ENCODE measurements around the gene BCAS1. TPM values are rescaled to one million over a fixed set of nuclear protein-coding genes. Genes with fewer than 3 reads are reported as not detected.

Gene BCAS1
- polyA plus RNA-seq, 12 donors, result 3.5 to 14.6 (median 5.7) TPM; not detected in 1

DNA sequence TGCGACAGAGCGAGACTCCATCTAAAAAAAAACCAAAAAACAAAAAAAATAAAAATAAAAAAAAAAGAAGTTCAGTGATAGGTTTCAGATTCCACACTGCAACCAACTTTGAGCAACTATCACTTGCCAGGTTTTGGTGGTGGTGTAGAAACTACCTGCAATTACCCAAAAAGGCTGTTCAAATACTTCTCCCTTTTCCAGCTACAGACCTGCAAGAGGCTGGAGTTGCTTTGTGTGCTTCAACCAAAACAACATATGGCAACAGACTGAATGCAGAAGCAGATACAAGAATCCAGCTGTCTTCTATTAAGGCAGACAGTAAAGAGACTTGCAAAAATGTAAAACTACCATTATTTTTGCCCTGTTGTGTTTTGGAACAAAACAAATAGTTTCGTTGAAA lies 9.3 kb upstream of the BCAS1 start:
- no peak for DNase-seq

DNA sequence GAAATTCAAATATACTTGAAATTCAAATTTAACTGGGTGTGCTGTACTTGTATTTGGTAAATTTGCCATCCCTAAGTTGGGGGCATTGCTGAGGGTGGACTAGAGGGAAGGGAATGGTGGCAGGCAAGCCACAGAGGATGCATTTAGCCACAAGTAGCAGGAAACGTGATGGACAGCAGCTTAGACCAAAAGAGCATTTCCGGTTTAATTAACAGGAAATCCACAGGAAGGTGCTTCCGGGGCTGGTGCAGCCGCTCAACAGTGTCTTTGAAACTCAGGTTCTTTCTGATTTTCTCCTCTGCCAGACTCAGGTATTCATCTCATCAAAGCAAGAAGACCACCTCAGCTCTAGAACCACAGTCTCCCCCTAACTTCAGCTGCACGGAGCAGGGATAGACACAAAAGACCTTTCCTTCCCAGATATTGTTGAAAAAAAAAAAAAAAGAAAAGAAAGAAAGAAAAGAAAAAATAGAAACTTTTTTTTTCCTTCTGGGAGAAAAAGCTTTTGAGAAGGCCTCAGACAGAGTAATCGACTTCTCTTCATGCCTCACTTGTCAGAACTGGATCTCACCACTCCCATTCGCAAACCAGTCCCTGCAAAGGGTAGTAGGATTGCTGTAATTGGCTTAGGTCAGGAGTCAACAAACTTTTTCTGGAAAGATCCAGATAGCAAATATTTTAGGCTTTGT lies 8.0 kb upstream of the BCAS1 start:
- no peak for DNase-seq

DNA sequence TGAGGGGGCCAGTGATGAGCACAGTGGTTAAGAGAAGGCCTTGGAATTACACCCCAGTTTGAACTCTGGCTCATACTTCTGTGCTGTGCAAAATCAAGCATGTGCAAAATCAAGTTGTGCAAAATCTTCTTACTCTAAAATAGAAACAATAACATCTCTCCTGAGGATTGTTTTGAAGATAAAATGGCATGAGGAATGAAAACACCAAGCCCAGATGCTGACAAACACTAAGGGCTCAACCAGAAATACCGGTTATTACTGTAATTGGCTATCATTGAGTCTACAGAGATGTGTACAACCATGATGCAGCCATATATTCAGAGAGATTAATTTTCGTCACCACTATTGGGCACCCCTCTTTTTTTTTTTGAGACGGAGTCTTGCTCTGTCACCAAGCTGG lies 5.9 kb upstream of the BCAS1 start:
- no peak for DNase-seq

DNA sequence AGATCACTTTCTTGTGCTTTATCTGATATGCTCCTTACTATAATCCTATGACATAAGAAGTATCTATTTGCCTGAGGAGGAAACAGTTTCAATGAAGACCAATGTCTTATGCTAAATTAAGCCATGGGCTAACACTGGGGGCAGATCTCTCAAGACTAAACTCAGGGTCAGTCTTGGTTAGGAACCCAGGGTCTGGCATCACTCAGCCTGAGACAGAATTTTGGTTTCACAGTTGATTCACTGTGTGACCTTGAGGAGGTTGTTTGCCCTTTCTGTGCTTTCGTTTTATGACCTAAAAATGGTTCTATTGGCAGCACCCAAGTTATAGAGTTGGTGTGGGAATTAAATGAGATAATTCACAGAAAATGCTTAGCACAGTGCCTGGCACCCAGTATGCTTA lies 4.9 kb upstream of the BCAS1 start:
- no peak for DNase-seq

GRCh38 chr20:54074511-54074910 lies 4.1 kb upstream of the BCAS1 start:
- no peak for DNase-seq

DNA sequence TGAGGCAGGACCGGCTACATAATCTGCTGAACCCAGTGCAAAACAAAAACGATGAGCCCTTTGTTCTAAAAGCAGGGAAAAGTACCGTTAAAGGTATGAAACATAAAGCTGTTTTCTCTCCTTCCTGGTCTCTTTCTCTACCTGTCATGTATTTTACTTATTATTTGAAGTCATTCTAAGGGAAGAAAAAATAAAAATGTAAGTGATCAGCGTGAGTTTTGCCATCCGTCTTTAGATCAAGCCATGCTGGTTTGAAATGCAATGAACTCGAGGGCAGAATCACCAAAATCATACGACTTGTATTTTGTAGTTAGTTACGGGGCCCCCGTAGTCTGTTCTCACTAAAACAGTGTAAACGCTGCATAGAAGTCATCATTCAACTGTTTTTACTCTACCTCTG lies 2.9 kb upstream of the BCAS1 start:
- DNase-seq, result no peak

- DNase-seq, result no peak
These were observed 858 bp downstream of the BCAS1 start for GRCh38 chr20:54069501-54069971.

GRCh38 chr20:54068966-54069365 lies 1.4 kb downstream of the BCAS1 start:
- no peak for DNase-seq

DNA sequence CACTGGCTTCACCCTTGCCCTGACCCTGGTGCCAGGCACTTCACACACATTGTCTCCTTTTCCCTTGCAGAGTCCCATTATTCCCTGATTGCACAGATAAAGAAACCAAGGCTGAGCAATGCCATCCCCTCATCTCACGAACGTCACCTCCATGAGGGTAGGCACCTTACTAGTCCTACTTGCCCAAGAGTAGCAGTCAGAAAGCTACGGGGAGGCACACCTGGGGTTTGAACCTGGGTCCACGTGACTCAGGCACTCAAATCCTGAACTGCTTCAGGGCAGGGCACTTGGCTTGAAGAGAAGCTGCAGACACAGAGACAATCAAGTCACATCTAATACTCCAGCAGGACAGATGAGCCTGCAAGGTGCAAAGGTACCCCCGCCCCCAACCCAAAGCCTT lies 1.9 kb downstream of the BCAS1 start:
- no peak for DNase-seq

GRCh38 chr20:54067606-54068174 lies 2.7 kb downstream of the BCAS1 start:
- no peak for DNase-seq

- DNase-seq, result no peak
These were observed 4.8 kb downstream of the BCAS1 start for GRCh38 chr20:54065601-54066038.

DNA sequence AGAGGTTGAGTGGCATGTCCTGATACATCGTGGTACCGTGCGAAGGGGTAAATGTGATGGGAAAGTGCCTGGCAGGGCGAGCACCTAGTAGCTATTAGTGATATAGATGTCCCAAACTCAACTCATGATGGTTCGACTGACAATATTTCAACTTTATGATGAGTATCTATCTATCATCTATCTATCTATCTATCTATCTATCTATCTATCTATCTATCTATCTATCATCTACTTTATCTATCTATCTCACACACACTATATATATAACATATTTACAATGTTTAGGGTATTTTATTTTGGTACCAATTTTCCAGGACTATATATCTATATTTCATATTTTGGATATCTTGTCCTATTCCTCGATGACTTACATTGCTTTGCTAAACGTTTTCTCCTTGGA lies 5.5 kb downstream of the BCAS1 start:
- no peak for DNase-seq

GRCh38 chr20:54063992-54064676 lies 6.3 kb downstream of the BCAS1 start:
- no peak for DNase-seq

- no peak for DNase-seq
These were observed 6.8 kb downstream of the BCAS1 start for GRCh38 chr20:54063580-54063979.

- peak; percentile 45 for DNase-seq
These were observed 7.5 kb downstream of the BCAS1 start for GRCh38 chr20:54062812-54063280.

GRCh38 chr20:54061101-54061881 lies 9.1 kb downstream of the BCAS1 start:
- no peak for DNase-seq

DNA sequence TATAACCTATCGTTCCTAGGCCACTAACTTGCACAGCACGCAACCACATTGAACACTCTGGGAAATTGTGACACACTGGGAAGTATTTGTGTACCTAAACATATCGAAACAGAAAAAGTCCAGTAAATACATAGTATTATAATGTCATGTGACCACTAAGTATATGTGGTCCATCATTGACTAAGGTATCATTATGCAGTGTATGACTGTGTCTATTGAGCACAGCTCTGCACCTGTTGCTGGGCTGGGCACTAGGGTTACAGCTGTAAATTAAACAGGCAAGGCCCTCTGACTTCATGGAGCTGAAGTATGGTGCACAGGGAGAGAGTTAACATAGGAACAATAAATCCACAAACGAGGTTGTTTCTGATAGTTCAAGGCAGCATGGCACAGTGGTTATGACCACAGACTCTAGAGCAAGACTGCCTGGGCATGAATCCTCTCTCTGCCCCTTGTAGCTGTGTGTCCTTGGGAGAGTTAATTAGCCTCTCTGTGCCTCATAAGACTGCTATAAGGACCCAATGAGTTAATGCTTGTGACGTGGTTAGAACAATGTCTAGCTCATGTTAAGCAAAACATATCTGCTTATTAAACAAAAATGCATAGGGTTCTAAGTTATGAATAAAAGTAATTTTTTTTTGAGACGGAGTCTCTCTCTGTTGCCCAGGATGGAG lies 10.6 kb downstream of the BCAS1 start:
- DNase-seq, result no peak

GRCh38 chr20:54058420-54059139 lies 11.8 kb downstream of the BCAS1 start:
- DNase-seq, result no peak

GRCh38 chr20:54056762-54057639 lies 13.4 kb downstream of the BCAS1 start:
- DNase-seq, result no peak

DNA sequence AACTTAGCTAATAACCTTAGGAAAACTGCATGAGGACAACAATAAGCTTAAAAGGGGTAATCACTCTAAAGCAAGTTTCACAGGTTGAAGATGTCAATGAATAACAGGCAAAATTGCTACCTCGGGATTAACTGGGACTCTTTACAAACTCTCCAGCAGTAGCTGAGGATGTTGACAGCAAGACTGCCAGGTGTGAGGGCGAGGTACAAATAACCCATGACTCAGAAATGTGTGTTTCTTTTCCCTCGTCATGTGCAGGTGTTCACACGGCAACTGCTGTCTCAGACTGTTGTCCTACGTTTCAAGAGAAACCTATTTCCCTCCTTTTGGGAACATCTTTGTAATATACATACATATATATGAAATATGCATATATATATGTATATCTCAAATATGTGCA lies 15.9 kb downstream of the BCAS1 start:
- no peak for DNase-seq

Data from muscle of arm (tissue), 12 donors.